Ovary (tissue), 3 donors: ENCODE data around the gene FYCO1.

Experiments used
- EP300 ChIP-seq: sonication (generic); formaldehyde crosslinking; IDR thresholded peaks from one replicate; pipeline ENCODE4 v1.6.1; 2017; ENCODE audit warnings: antibody characterized with exemption
- TF ChIP-seq, protein P1 (sequence below), 3 donors: fragments of 450-650 bp in 2 of 3; fragments of 200-600 bp in 1 of 3; IDR thresholded peaks; one replicate each; pipeline versions ENCODE4 v1.5.1 to v1.8.0; 2016 to 2022; ENCODE audit warnings: antibody characterized with exemption in 3 of 3, mild to moderate bottlenecking in 1 of 3
- donor health status: DM: no; HTN: no; CAD: no.

DNA sequence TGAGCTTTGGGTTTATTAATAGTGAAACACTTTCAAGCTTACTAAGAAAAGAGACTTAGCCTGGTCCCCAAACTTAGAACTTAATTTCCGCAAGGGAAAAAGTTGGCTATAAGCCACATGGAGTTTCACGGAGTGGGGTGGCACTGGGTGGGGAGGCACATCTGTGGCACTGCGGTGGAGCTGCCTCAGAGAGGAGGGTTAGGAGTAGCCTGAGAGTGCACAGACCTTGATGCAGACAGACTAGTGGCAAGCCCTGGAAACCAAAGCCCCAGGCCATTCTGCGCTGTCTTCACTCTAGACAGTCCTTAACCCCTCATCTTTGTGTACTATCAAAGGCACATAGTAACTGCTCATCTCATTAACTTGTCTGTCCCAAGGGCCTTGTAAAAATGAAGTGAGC lies 30.4 kb downstream of the FYCO1 start:
- no peak for TF ChIP-seq EP300
- TF ChIP-seq, protein P1, sequence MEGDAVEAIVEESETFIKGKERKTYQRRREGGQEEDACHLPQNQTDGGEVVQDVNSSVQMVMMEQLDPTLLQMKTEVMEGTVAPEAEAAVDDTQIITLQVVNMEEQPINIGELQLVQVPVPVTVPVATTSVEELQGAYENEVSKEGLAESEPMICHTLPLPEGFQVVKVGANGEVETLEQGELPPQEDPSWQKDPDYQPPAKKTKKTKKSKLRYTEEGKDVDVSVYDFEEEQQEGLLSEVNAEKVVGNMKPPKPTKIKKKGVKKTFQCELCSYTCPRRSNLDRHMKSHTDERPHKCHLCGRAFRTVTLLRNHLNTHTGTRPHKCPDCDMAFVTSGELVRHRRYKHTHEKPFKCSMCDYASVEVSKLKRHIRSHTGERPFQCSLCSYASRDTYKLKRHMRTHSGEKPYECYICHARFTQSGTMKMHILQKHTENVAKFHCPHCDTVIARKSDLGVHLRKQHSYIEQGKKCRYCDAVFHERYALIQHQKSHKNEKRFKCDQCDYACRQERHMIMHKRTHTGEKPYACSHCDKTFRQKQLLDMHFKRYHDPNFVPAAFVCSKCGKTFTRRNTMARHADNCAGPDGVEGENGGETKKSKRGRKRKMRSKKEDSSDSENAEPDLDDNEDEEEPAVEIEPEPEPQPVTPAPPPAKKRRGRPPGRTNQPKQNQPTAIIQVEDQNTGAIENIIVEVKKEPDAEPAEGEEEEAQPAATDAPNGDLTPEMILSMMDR (IDR thresholded peaks at IDR 0.05), result no peak
